Measurements from ENCODE around the gene DGKG. TPM values are rescaled to one million over a fixed set of nuclear protein-coding genes. Genes with fewer than 3 reads are reported as not detected.

Gene DGKG
- total and polyA plus RNA-seq, 4 donors, result 2.1 to 13.7 (median 8.0) TPM

- no peak overlapping the region for H3K4me3 ChIP-seq
- peaks cover 0 to 43% (median 42%) of the 10 kb centered on the region in 3 donors for H3K27me3 ChIP-seq (ENCODE audit: control insufficient read depth in 3 of 3, insufficient read depth in 3 of 3, low read length in 2 of 3)
- peaks cover 0 to 4% (median 0%) of the 10 kb centered on the region in 5 donors for H3K4me1 ChIP-seq (ENCODE audit: control insufficient read depth in 5 of 5, insufficient read depth in 5 of 5, low read length in 5 of 5)
- no peak for ATAC-seq (ENCODE audit: insufficient read depth, low FRiP score)
- no peaks in the 10 kb centered on the region for H3K36me3 ChIP-seq (ENCODE audit: control insufficient read depth in 4 of 4, insufficient read depth in 4 of 4, low read length in 4 of 4)
- TF ChIP-seq CTCF (IDR thresholded peaks at IDR 0.05; ENCODE audit: control extremely low read depth, extremely low read depth), result no peak
- no peak overlapping the region for H3K9ac ChIP-seq (ENCODE audit: insufficient read depth in 1 of 2, low read length in 2 of 2)
- no peak for DNase-seq
- whole genome bisulfite sequencing, 2 donors, result 62 to 69% methylated on average over 11 of the region's 11 CpGs
- H3K9me3 ChIP-seq (ENCODE audit: control insufficient read depth in 4 of 4, insufficient read depth in 3 of 4, low read length in 3 of 4), result no peaks in the 10 kb centered on the region
- H3K27ac ChIP-seq (ENCODE audit: low read depth in 1 of 2, low read length in 1 of 2), result peak overlapping the region in 1 of 2 donors; percentile 60
These were observed 3.4 kb upstream of the DGKG start for GRCh38 chr3:186365202-186365974.

GRCh38 chr3:186362988-186363387, 954 bp upstream of the DGKG start:
- no peak for TF ChIP-seq CTCF (IDR thresholded peaks at IDR 0.05; ENCODE audit: control extremely low read depth, extremely low read depth)
- Histone ChIP-seq H3K4me1 (ENCODE audit: control insufficient read depth in 5 of 5, insufficient read depth in 5 of 5, low read length in 5 of 5) (peaks cover 0 to 4% (median 0%) of the 10 kb centered on the region in 5 donors), H3K9me3 (ENCODE audit: control insufficient read depth in 4 of 4, insufficient read depth in 3 of 4, low read length in 3 of 4) (no peaks in the 10 kb centered on the region), H3K27ac (ENCODE audit: low read depth in 1 of 2, low read length in 1 of 2) (no peak overlapping the region), H3K4me3 (no peak overlapping the region), H3K27me3 (ENCODE audit: control insufficient read depth in 3 of 3, insufficient read depth in 3 of 3, low read length in 2 of 3) (peaks cover 0 to 57% (median 46%) of the 10 kb centered on the region in 3 donors), H3K9ac (ENCODE audit: insufficient read depth in 1 of 2, low read length in 2 of 2) (no peak overlapping the region), H3K36me3 (ENCODE audit: control insufficient read depth in 4 of 4, insufficient read depth in 4 of 4, low read length in 4 of 4) (no peaks in the 10 kb centered on the region)
- DNase-seq, result peak in 1 of 3 donors; percentile 18
- no peak for ATAC-seq (ENCODE audit: insufficient read depth, low FRiP score)
- 60 to 69% methylated on average over 10 of the region's 10 CpGs for WGBS, 2 donors

DNA sequence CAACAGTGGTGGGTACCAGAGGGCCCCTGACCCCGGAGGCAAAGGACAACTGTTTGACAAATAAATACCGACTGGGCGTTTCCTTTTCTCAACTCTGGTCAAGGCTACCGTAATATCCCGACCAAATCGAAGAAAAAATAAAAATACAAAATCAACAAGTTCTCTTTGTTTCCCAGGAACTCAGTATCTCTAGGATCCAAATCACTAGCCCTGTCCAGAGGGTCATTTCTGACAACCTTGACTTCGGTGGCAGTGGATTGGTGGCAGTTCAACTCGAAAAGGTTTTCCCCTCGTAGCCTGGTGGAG, 456 bp upstream of the DGKG start:
- Histone ChIP-seq H3K9ac (ENCODE audit: insufficient read depth in 1 of 2, low read length in 2 of 2) (no peak overlapping the region), H3K4me1 (ENCODE audit: control insufficient read depth in 5 of 5, insufficient read depth in 5 of 5, low read length in 5 of 5) (peaks cover 0 to 4% (median 0%) of the 10 kb centered on the region in 5 donors), H3K27me3 (ENCODE audit: control insufficient read depth in 3 of 3, insufficient read depth in 3 of 3, low read length in 2 of 3) (peaks cover 0 to 54% (median 45%) of the 10 kb centered on the region in 3 donors), H3K36me3 (ENCODE audit: control insufficient read depth in 4 of 4, insufficient read depth in 4 of 4, low read length in 4 of 4) (no peaks in the 10 kb centered on the region), H3K4me3 (peak overlapping the region; percentile 18), H3K9me3 (ENCODE audit: control insufficient read depth in 4 of 4, insufficient read depth in 3 of 4, low read length in 3 of 4) (no peaks in the 10 kb centered on the region), H3K27ac (ENCODE audit: low read depth in 1 of 2, low read length in 1 of 2) (no peak overlapping the region)
- no peak for TF ChIP-seq CTCF (IDR thresholded peaks at IDR 0.05; ENCODE audit: control extremely low read depth, extremely low read depth)
- no peak for DNase-seq
- WGBS, 2 donors, result 34 to 35% methylated on average over 9 of the region's 9 CpGs
- ATAC-seq (ENCODE audit: insufficient read depth, low FRiP score), result no peak
